Left lung (tissue), 10 donors: ENCODE measurements around the gene FAM117A. TPM values are rescaled to one million over a fixed set of nuclear protein-coding genes. Genes with fewer than 3 reads are reported as not detected.
A peak's percentile ranks its signal among the peaks of the same experiment; 100 is the strongest.

ENCODE experiments used
- ATAC-seq: fragments of 200-7000 bp; cut with Tn5 transposase; one replicate; pipeline ENCODE4 v1.9.1; 2020; ENCODE audit warnings: moderate library complexity
- DNase-seq, 4 donors: peaks; one replicate each; pipeline ENCODE4 v3.0.0-alpha.2; 2013 to 2020
- H3K27ac ChIP-seq, 2 donors: fragments of 200-600 bp; sonication (generic) in 1 of 2; one replicate each; pipeline versions ENCODE4 v1.5.0 to v1.8.0; 2020 to 2021
- H3K27me3 ChIP-seq, 2 donors: fragments of 200-600 bp; sonication (generic) in 1 of 2; one replicate each; pipeline versions ENCODE4 v1.5.0 to v1.8.0; 2020 to 2021
- H3K36me3 ChIP-seq, 2 donors: fragments of 200-600 bp; sonication (generic) in 1 of 2; one replicate each; pipeline versions ENCODE4 v1.5.0 to v1.8.0; 2020 to 2021
- H3K4me1 ChIP-seq, 2 donors: fragments of 200-600 bp; one replicate each; pipeline ENCODE4 v1.8.0; 2021
- H3K4me3 ChIP-seq, 2 donors: fragments of 200-600 bp; sonication (generic) in 1 of 2; one replicate each; pipeline versions ENCODE4 v1.5.0 to v1.8.0; 2020 to 2021; ENCODE audit warnings: mild to moderate bottlenecking in 1 of 2
- H3K9me3 ChIP-seq, 2 donors: fragments of 200-600 bp; sonication (generic) in 1 of 2; one replicate each; pipeline versions ENCODE4 v1.5.0 to v1.8.0; 2020 to 2021
- intact Hi-C, 2 donors: fragments of 100-400 bp; cut with DNase I; formaldehyde crosslinking; loops; one replicate each; pipeline versions ENCODE4 v1.11.2 to v1.14.2; 2022
- polyA plus RNA-seq, 6 donors: library from polyadenylated mRNA; unstranded; fragments of 120-200 nt; gene quantifications; one replicate each; pipeline ENCODE4 v1.2.1, GENCODE V29; 2013; ENCODE audit not compliant: insufficient read length in 6 of 6
- total RNA-seq, 2 donors: library from RNA; stranded (reverse); fragmentation: NEBNext Ultra II Directional; extraction: Animal tissue kit (Norgen Biotek cat#: 25700); gene quantifications; one replicate each; pipeline ENCODE4 v1.2.1, GENCODE V29; 2021
- TF ChIP-seq, protein P1 (sequence below), 2 donors: fragments of 200-600 bp; sonication (generic) in 1 of 2; IDR thresholded peaks; one replicate each; pipeline versions ENCODE4 v1.5.0 to v1.8.0; 2021; ENCODE audit warnings: antibody characterized with exemption in 2 of 2
- donor health status: DM: no; HTN: yes; CAD: no.
- donor health status: DM: no; HTN: no; CAD: no.

Gene FAM117A
- total and polyA plus RNA-seq, 8 donors, result 11.9 to 27.1 (median 24.1) TPM

DNA sequence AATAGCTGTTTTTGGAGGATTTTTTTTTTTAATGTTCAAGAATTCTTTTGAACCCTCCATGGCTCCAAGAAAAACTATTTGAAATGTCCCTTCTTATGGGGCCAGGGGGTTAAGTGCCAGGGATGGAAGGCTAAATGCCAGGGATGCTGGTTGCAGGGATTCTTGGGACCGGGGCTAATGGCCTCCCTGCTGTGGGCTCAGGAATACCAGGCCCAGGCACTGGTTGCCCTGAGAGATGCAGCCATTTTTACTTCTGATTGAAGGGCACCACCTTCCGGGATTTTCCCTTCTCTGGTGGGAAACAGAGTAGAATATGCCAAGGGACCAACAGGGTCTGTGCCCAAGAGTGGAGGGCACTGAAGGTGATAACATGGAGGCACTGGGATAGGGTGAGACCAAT, 13.6 kb upstream of the FAM117A start:
- Histone ChIP-seq H3K27me3 (no peaks in the 10 kb centered on the region), H3K27ac (no peak overlapping the region)
- TF ChIP-seq, protein P1, sequence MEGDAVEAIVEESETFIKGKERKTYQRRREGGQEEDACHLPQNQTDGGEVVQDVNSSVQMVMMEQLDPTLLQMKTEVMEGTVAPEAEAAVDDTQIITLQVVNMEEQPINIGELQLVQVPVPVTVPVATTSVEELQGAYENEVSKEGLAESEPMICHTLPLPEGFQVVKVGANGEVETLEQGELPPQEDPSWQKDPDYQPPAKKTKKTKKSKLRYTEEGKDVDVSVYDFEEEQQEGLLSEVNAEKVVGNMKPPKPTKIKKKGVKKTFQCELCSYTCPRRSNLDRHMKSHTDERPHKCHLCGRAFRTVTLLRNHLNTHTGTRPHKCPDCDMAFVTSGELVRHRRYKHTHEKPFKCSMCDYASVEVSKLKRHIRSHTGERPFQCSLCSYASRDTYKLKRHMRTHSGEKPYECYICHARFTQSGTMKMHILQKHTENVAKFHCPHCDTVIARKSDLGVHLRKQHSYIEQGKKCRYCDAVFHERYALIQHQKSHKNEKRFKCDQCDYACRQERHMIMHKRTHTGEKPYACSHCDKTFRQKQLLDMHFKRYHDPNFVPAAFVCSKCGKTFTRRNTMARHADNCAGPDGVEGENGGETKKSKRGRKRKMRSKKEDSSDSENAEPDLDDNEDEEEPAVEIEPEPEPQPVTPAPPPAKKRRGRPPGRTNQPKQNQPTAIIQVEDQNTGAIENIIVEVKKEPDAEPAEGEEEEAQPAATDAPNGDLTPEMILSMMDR (IDR thresholded peaks at IDR 0.05), result no peak

DNA sequence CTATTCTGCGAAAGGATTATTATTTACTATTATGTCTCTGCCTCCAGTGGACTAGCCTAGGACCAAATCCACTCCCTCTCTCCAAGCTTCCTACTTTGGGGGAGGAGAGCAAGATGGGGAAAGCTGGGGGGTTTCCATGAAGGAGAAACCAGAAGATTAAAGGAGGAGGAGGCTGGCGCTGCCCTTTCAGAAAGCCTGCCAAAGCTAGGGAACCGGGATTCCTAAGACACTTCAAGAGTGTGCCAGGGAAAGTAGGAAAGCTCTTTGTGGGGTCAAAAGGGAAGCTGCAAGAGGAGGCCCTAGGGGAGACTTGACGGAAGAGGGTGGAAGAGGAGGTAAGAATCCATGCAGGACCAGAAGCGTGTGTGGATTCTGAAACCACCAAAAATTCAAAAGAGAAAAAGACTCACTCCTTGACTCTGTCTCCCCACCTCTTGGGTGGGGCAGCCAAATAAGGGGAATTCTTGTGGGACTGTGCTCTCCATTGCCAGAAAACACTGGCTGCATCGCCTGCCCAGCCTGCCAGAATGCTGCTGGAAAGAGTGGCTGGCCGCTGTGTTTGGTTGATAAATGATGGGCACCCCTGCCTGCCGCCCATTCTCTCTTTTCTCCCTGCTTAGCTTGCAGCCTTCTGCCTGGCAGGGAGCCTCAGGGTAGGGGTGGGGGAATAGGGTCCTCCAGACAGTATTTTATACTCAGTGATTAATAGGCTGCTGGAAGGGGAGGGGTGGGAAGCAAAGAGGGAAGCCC, 12.8 kb upstream of the FAM117A start:
- no peak for ATAC-seq
- H3K4me3 ChIP-seq, result no peak overlapping the region
- H3K27ac ChIP-seq, result peak overlapping the region; percentile 21 to 43
- H3K27me3 ChIP-seq, result no peaks in the 10 kb centered on the region
- DNase-seq, result peak in 1 of 4 donors; percentile 10
- intact Hi-C loops, result loop anchor here in 1 of 2 donors (5.0 kb wide), 1 partner anchor 69 kb away; the partner anchor contains the start of gene SLC35B1
- H3K36me3 ChIP-seq, result no peaks in the 10 kb centered on the region
- peaks cover 17 to 19% of the 10 kb centered on the region in 2 donors for H3K4me1 ChIP-seq
- TF ChIP-seq, protein P1 (IDR thresholded peaks at IDR 0.05), result no peak
- no peaks in the 10 kb centered on the region for H3K9me3 ChIP-seq

More for the DNA sequence above, 13.6 kb upstream of the FAM117A start:
- H3K36me3 ChIP-seq, result no peaks in the 10 kb centered on the region
- H3K4me3 ChIP-seq, result no peak overlapping the region
- peaks cover 17 to 19% of the 10 kb centered on the region in 2 donors for H3K4me1 ChIP-seq
- no peak for DNase-seq
- intact Hi-C loops, result loop anchor here in 1 of 2 donors (5.0 kb wide), 1 partner anchor 70 kb away; the partner anchor contains the start of gene SLC35B1
- H3K9me3 ChIP-seq, result no peaks in the 10 kb centered on the region
- no peak for ATAC-seq

DNA sequence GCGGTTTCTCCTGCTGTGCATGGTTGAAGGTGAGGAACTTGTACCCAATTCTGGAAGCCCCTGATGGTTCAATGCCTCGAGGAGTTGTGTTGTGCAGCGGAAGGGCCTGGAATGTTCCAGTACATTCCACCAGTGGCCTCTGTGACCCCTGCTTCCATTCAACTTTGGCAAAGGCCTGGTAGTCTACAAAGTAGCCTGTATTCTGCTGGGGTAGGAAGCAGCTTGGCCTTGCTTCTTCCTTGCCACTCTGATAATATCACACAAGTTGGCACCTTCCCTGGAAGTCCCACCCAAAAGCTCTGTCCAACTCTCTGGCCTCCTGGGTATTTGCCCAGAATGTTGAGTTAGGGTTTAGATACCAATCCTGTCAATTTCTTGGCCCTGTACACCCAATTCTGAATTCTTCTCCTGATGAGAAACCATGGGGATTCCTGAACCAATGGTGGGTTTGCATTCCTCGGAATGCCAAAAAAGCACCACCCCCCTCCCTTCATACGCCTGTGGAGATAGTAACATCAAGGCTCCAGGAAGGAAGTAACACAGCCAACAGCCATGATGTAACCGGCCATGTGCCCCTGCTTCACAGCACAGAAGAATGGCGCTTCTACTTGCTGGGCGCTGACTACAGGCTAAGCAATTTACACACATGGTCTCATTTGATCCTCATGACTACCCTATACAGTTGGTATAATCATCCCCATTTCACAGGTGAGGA, 11.8 kb upstream of the FAM117A start:
- H3K4me3 ChIP-seq, result no peak overlapping the region
- H3K9me3 ChIP-seq, result no peaks in the 10 kb centered on the region
- DNase-seq (no peak), ATAC-seq (no peak)
- H3K27me3 ChIP-seq, result no peaks in the 10 kb centered on the region
- intact Hi-C loops, result loop anchor here in 1 of 2 donors (5.0 kb wide), 1 partner anchor 68 kb away; the partner anchor contains the start of gene SLC35B1
- H3K36me3 ChIP-seq, result no peaks in the 10 kb centered on the region
- H3K27ac ChIP-seq, result peak overlapping the region; percentile 21 to 43
- TF ChIP-seq, protein P1 (IDR thresholded peaks at IDR 0.05), result no peak
- H3K4me1 ChIP-seq, result peaks cover 17 to 19% of the 10 kb centered on the region in 2 donors

DNA sequence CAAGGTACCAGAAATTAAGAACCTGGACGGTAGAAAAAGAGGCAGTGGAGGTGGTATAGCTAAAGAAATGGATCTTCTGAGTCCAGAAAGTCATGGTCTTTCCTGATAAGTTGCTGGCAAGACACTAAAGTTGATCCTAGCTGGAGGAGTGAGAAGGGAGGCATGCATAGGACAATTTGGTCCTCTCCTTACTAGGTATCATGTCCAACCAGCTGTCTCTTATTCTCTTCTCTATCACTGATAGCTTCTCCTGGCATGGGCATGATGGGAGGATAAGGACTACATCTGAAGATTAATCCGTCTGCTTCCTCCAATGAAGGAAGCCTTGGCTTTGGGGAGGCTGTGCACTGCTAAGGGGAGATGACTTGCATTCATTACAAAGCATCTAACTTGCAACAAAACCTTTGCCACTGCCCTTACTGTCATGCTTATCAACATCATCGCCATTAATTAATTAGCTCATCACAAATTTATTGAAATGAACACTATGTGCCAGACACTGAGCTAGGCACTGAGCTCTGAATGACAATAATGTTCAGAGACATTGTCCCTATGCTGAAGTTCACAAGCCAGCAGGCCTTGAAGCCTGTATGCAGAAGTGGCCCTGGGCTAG, 3.1 kb upstream of the FAM117A start:
- no peaks in the 10 kb centered on the region for H3K27me3 ChIP-seq
- intact Hi-C loops, result no loop called here
- peaks cover 6 to 13% of the 10 kb centered on the region in 2 donors for H3K4me1 ChIP-seq
- no peaks in the 10 kb centered on the region for H3K9me3 ChIP-seq
- ATAC-seq (no peak), DNase-seq (no peak)
- no peak overlapping the region for H3K27ac ChIP-seq
- H3K36me3 ChIP-seq, result no peaks in the 10 kb centered on the region
- TF ChIP-seq, protein P1 (IDR thresholded peaks at IDR 0.05), result no peak
- H3K4me3 ChIP-seq, result no peak overlapping the region
